UCSD-AML1 (cell line): ENCODE data around the gene SORL1.
"Not testable (repeated sequence)": the region's sequence is repeated elsewhere in the genome, so short reads cannot be mapped to it uniquely, and the experiment has no call there.

ENCODE experiments used
- DNase-seq: peaks from one replicate; lab custom pipeline; 2025; ENCODE audit not compliant: unreplicated experiment; lab: John Stamatoyannopoulos, UW

The SORL1 gene

GRCh38 chr11:121503051-121503450 lies 50.9 kb downstream of the SORL1 start:
- DNase-seq: no peak

- DNase-seq: not testable (repeated sequence)
These were observed 54.1 kb downstream of the SORL1 start for GRCh38 chr11:121506237-121506636.

- no peak for DNase-seq
These were observed 56.3 kb downstream of the SORL1 start for GRCh38 chr11:121508449-121508848.

- no peak for DNase-seq
These were observed 58.3 kb downstream of the SORL1 start for GRCh38 chr11:121510438-121510837.

GRCh38 chr11:121512468-121513465 lies 60.7 kb downstream of the SORL1 start:
- DNase-seq: no peak

GRCh38 chr11:121513807-121514206 lies 61.7 kb downstream of the SORL1 start:
- no peak for DNase-seq

GRCh38 chr11:121514432-121515334 lies 62.6 kb downstream of the SORL1 start:
- DNase-seq: no peak

- no peak for DNase-seq
These were observed 63.2 kb downstream of the SORL1 start for GRCh38 chr11:121515335-121515671.

- DNase-seq: no peak
These were observed 65.9 kb downstream of the SORL1 start for GRCh38 chr11:121517996-121518395.

- no peak for DNase-seq
These were observed 68.4 kb downstream of the SORL1 start for GRCh38 chr11:121520243-121521144.

GRCh38 chr11:121521145-121522042 lies 69.3 kb downstream of the SORL1 start:
- DNase-seq: no peak

- no peak for DNase-seq
These were observed 70.2 kb downstream of the SORL1 start for GRCh38 chr11:121522043-121522941.

GRCh38 chr11:121523581-121524232 lies 71.6 kb downstream of the SORL1 start:
- no peak for DNase-seq

- no peak for DNase-seq
These were observed 72.1 kb downstream of the SORL1 start for GRCh38 chr11:121524233-121524631.

- DNase-seq: no peak
These were observed 73.3 kb downstream of the SORL1 start for GRCh38 chr11:121525376-121525775.

GRCh38 chr11:121530257-121530656 lies 78.1 kb downstream of the SORL1 start:
- no peak for DNase-seq

GRCh38 chr11:121533601-121534000 lies 81.5 kb downstream of the SORL1 start:
- no peak for DNase-seq
